ENCODE results near the gene AMPD1.
A peak's percentile ranks its signal among the peaks of the same experiment; 100 is the strongest.

Gene AMPD1

DNA sequence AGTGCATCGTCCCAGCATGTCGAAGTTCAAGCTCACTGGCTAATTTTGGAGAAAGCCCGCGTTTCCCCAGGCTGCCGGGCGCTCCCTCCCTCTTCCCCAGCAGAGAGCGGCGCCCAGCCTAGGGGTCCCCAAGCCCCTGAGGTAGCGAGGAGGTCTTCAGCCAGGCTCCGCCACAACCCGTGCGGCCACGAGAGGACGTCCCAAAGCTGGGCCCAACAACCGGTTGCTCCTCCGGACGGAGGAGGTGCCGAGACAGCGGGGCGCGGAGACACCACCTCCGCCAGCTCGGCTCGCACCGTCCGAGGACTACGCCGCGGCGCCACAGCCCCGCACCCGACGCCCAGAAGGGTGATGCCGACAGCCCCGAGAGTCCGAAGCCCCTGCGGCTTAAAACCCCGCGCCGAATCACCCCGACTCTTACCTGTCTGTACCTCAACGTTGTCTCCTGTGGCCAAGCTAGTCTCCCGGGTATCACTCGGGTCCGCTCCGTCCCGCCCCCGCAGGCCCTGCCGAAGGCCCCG is 25.7 kb downstream of the AMPD1 start, which contains the start of gene DENND2C:
DENND2C (minus strand) TSS at position 488 of the 521 bp plus-strand sequence. CDS start 44,065 bp downstream, outside the sequence.
- TF ChIP-seq, protein P1, sequence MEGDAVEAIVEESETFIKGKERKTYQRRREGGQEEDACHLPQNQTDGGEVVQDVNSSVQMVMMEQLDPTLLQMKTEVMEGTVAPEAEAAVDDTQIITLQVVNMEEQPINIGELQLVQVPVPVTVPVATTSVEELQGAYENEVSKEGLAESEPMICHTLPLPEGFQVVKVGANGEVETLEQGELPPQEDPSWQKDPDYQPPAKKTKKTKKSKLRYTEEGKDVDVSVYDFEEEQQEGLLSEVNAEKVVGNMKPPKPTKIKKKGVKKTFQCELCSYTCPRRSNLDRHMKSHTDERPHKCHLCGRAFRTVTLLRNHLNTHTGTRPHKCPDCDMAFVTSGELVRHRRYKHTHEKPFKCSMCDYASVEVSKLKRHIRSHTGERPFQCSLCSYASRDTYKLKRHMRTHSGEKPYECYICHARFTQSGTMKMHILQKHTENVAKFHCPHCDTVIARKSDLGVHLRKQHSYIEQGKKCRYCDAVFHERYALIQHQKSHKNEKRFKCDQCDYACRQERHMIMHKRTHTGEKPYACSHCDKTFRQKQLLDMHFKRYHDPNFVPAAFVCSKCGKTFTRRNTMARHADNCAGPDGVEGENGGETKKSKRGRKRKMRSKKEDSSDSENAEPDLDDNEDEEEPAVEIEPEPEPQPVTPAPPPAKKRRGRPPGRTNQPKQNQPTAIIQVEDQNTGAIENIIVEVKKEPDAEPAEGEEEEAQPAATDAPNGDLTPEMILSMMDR (IDR thresholded peaks at IDR 0.05; ENCODE audit: low read depth, low read length), result no peak
- no peak for TF ChIP-seq MYC (IDR thresholded peaks at IDR 0.05; ENCODE audit: low read depth, low read length)
- TF ChIP-seq POLR2A (IDR thresholded peaks at IDR 0.05; ENCODE audit: extremely low read depth, insufficient read length), result no peak
- no peak for TF ChIP-seq MAX (IDR thresholded peaks at IDR 0.05; ENCODE audit: low read depth, low read length)
- H3K4me3 ChIP-seq (ENCODE audit: low read depth, low read length), result peak within 1 kb of the TSS; percentile 54
- DNase-seq (ENCODE audit: low read depth), result peak; percentile 66

- peak overlapping the region; percentile 52 for H3K4me3 ChIP-seq (ENCODE audit: low read depth, low read length)
- peak; percentile 15 for DNase-seq (ENCODE audit: low read depth)
- TF ChIP-seq MYC (IDR thresholded peaks at IDR 0.05; ENCODE audit: low read depth, low read length), result no peak
- no peak for TF ChIP-seq POLR2A (IDR thresholded peaks at IDR 0.05; ENCODE audit: extremely low read depth, insufficient read length)
- no peak for TF ChIP-seq MAX (IDR thresholded peaks at IDR 0.05; ENCODE audit: low read depth, low read length)
- TF ChIP-seq, protein P1 (IDR thresholded peaks at IDR 0.05; ENCODE audit: low read depth, low read length), result no peak
These were observed 26.4 kb downstream of the AMPD1 start for GRCh38 chr1:114668784-114669561.

DNA sequence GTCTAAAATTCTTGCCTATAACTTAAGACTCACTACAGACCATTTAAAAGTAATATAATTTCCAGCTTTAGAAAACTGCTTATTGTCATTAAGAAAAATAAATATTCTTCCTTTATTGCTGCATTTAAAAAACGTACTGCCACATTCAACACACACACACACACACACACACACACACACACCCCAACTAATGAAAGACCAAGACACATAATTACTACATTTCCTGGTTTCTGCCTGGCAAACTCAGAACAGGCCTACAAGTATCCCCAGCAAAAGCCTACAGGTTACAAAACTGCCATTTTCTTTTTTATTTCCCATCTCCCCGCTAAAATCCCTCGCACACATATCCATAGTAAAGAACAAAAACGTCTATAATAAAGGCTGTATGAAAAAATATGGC is 27.0 kb downstream of the AMPD1 start:
- no peak for TF ChIP-seq POLR2A (IDR thresholded peaks at IDR 0.05; ENCODE audit: extremely low read depth, insufficient read length)
- TF ChIP-seq, protein P1 (IDR thresholded peaks at IDR 0.05; ENCODE audit: low read depth, low read length), result no peak
- no peak overlapping the region for H3K4me3 ChIP-seq (ENCODE audit: low read depth, low read length)
- DNase-seq (ENCODE audit: low read depth), result no peak

DNA sequence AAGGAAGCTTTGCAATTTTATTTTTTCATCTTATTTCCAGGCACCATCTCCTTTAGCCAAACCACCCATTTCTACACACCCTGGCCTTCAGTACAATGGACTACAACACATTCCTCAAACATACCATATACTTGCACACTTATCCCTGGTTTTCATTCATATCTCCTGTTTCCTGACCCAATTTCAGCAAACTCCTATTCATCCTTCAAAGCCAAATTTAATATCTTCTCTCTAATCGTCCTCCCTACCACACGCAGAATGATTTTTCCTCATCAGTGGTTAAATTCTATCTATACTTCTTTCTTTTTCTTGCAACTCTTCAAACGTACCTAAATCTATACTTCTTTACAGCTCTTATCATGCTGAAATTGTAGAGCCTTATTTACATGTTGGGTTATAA is 28.4 kb downstream of the AMPD1 start:
- no peak for TF ChIP-seq MAX (IDR thresholded peaks at IDR 0.05; ENCODE audit: low read depth, low read length)
- no peak for TF ChIP-seq MYC (IDR thresholded peaks at IDR 0.05; ENCODE audit: low read depth, low read length)
- TF ChIP-seq, protein P1 (IDR thresholded peaks at IDR 0.05; ENCODE audit: low read depth, low read length), result no peak
- no peak for TF ChIP-seq POLR2A (IDR thresholded peaks at IDR 0.05; ENCODE audit: extremely low read depth, insufficient read length)
- DNase-seq (ENCODE audit: low read depth), result no peak
- H3K4me3 ChIP-seq (ENCODE audit: low read depth, low read length), result no peak overlapping the region

- H3K4me3 ChIP-seq (ENCODE audit: low read depth, low read length), result no peak overlapping the region
- DNase-seq (ENCODE audit: low read depth), result no peak
- TF ChIP-seq MYC (IDR thresholded peaks at IDR 0.05; ENCODE audit: low read depth, low read length) (no peak), POLR2A (IDR thresholded peaks at IDR 0.05; ENCODE audit: extremely low read depth, insufficient read length) (no peak), MAX (IDR thresholded peaks at IDR 0.05; ENCODE audit: low read depth, low read length) (no peak)
- TF ChIP-seq, protein P1 (IDR thresholded peaks at IDR 0.05; ENCODE audit: low read depth, low read length), result no peak
These were observed 35.1 kb downstream of the AMPD1 start for GRCh38 chr1:114660238-114660637.
